ENCODE measurements around the gene TRIM8.

Gene TRIM8, protein sequence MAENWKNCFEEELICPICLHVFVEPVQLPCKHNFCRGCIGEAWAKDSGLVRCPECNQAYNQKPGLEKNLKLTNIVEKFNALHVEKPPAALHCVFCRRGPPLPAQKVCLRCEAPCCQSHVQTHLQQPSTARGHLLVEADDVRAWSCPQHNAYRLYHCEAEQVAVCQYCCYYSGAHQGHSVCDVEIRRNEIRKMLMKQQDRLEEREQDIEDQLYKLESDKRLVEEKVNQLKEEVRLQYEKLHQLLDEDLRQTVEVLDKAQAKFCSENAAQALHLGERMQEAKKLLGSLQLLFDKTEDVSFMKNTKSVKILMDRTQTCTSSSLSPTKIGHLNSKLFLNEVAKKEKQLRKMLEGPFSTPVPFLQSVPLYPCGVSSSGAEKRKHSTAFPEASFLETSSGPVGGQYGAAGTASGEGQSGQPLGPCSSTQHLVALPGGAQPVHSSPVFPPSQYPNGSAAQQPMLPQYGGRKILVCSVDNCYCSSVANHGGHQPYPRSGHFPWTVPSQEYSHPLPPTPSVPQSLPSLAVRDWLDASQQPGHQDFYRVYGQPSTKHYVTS

DNA sequence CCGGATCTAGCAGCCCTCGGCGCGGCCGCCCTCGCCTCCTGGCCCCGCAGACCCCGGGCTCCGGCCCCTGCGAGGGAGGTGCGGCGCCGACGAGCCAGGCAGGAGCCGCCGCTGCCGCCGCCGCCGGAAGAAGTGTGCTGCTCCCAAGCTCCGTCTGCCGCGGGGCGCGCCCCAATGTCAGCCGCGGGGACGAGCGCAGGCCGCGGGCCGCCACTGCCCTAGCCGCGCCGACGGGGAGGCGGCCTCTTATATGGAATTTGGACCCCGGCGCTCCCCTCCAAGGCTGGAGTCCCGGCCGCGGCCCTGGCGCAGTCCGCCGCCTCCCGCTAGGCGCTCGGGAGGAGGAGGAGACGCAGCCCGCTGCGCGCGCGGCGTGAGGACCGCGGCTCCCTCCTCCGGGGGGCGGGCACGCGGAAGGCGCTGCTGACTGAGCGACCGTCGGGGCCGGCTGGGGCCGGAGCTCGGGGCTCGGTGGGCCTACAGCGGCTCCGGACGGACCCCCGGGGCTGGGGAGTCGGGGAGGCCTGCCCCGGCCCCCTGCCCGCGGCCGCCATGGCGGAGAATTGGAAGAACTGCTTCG is at the start of gene TRIM8:
TSS of gene TRIM8 (plus strand) at position 414 of the 580 bp plus-strand sequence. CDS start at position 553, 139 bp downstream.
- Histone ChIP-seq H3K27me3 (replicated peaks) (no peaks in the 10 kb centered on the region), H3K4me3 (ENCODE audit: low read depth, low read length) (peak within 1 kb of the TSS; percentile 85), H3K36me3 (replicated peaks) (peaks cover 6% of the 10 kb centered on the region), H3K27ac (peak within 1 kb of the TSS; percentile 81)
- in situ Hi-C loops (cut with HindIII; ENCODE audit: low pct_ligation_motif_present, low sequenced_read_pairs), result no loop called here
- no peak for DNase-seq
- TF ChIP-seq, protein P1, sequence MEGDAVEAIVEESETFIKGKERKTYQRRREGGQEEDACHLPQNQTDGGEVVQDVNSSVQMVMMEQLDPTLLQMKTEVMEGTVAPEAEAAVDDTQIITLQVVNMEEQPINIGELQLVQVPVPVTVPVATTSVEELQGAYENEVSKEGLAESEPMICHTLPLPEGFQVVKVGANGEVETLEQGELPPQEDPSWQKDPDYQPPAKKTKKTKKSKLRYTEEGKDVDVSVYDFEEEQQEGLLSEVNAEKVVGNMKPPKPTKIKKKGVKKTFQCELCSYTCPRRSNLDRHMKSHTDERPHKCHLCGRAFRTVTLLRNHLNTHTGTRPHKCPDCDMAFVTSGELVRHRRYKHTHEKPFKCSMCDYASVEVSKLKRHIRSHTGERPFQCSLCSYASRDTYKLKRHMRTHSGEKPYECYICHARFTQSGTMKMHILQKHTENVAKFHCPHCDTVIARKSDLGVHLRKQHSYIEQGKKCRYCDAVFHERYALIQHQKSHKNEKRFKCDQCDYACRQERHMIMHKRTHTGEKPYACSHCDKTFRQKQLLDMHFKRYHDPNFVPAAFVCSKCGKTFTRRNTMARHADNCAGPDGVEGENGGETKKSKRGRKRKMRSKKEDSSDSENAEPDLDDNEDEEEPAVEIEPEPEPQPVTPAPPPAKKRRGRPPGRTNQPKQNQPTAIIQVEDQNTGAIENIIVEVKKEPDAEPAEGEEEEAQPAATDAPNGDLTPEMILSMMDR (IDR thresholded peaks at IDR 0.05; ENCODE audit: low read depth, low read length, missing control alignments), result no peak

DNA sequence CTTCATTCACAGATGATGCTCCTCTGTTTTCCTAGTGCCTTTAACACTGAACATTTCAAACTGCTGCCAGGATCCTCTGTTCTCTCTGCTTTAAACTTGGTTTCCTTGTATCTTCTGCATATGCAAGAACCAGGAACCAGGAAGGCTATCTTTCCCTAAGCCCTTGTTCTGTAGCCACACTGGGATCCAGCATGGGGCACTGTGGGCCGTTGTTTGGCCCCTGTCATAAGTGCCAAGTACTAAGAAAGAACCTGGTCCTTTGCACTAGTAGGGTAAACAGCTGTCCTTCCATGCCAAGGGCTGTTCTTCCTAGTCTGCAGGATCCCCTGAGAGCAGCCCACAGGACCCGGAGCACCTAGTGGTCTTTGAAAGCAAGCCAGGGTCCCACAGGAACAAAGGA is 49.0 kb upstream of the TRIM8 start:
- in situ Hi-C loops (cut with HindIII; ENCODE audit: low pct_ligation_motif_present, low sequenced_read_pairs), result no loop called here
- no peak for DNase-seq
- no peak overlapping the region for H3K4me3 ChIP-seq (ENCODE audit: low read depth, low read length)
- TF ChIP-seq, protein P1 (IDR thresholded peaks at IDR 0.05; ENCODE audit: low read depth, low read length, missing control alignments), result no peak
- H3K27me3 ChIP-seq (replicated peaks), result no peaks in the 10 kb centered on the region
- H3K27ac ChIP-seq, result no peak overlapping the region
- H3K36me3 ChIP-seq (replicated peaks), result peaks cover 7% of the 10 kb centered on the region

DNA sequence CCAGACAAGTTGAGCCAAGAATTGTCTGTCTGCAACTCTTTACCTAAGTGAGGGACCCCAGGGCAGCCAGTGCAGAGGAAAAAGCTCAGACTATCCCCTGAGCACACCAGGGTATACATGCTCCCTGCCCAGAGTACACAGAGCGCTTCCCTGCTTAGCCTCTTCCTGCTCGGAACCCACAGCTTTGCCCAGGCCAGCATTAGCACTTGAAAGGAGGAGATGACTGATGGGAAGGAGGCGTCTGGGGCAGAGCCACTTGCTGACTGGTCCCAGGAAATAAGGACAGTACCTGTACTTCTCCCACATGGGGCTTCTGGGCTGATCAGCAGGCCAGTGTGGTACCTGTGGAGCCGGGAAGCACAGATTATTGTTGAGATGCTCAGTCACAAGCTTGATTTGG is 48.4 kb upstream of the TRIM8 start:
- in situ Hi-C loops (cut with HindIII; ENCODE audit: low pct_ligation_motif_present, low sequenced_read_pairs), result no loop called here
- TF ChIP-seq, protein P1 (IDR thresholded peaks at IDR 0.05; ENCODE audit: low read depth, low read length, missing control alignments), result no peak
- H3K4me3 ChIP-seq (ENCODE audit: low read depth, low read length), result no peak overlapping the region
- H3K36me3 ChIP-seq (replicated peaks), result peaks cover 7% of the 10 kb centered on the region
- H3K27me3 ChIP-seq (replicated peaks), result no peaks in the 10 kb centered on the region
- H3K27ac ChIP-seq, result no peak overlapping the region
- DNase-seq, result no peak

DNA sequence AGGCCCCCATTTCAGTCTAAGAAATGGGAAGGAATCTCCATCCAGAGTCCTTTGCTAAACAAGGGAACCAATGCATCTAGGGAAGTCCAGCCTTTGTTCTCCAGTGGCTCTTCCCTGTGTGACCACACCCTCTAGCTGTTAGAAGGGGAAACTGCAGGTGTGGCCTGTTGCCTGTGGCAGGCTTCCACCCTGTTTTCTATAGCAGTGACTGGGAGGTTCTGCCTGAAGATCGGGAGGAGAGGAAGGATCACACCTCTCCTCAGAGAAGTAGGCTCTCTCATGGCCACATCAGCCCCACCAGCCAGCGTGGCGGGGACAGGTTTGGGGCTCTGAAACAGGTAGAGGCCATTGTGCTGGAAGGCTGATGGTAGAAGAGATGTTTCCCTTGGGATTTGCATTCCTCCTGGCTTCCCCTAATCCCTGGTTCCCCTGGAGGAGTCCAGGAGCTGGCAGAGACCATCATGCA is 47.7 kb upstream of the TRIM8 start:
- Histone ChIP-seq H3K36me3 (replicated peaks) (peaks cover 7% of the 10 kb centered on the region), H3K27me3 (replicated peaks) (no peaks in the 10 kb centered on the region), H3K4me3 (ENCODE audit: low read depth, low read length) (no peak overlapping the region), H3K27ac (no peak overlapping the region)
- in situ Hi-C loops (cut with HindIII; ENCODE audit: low pct_ligation_motif_present, low sequenced_read_pairs), result no loop called here
- TF ChIP-seq, protein P1 (IDR thresholded peaks at IDR 0.05; ENCODE audit: low read depth, low read length, missing control alignments), result peak; percentile 93
- DNase-seq, result peak; percentile 39

DNA sequence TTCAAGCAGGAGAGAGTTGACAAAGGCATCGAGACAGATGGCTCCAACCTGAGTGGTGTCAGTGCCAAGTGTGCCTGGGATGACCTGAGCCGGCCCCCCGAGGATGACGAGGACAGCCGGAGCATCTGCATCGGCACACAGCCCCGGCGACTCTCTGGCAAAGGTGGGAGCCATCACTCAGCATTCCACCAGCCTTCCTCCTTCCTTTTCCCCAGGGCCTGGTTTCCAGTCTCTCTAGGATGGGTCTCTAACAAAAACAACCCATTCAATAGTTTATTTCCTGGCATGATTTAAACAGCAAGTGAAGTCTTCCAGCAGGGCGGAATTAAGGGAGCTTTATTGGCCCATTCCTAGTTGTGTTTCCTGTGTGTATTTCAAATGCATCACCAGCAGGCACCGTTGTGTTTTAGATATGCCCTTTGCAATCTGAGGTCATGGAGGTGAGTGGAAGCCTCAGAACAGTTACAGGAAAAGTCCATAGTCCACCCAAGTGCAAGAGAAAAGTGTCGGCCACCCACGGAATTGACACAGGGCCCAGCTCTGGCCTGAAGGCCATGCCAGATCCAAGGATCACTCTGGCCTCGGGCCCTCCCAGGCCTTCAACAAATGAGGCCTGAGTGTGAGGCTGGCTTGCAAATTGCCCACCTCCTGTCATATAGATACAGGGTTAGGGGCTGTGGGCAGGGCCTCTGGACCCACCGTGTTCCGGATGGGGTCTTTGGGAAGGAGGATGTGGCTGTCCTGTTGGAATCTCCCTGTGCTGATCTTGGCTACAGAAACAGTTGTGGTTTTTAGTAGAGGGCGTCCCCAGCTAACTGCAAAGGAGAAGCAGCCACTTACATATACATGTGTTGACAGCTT is 46.9 kb upstream of the TRIM8 start:
- in situ Hi-C loops (cut with HindIII; ENCODE audit: low pct_ligation_motif_present, low sequenced_read_pairs), result no loop called here
- Histone ChIP-seq H3K27ac (no peak overlapping the region), H3K27me3 (replicated peaks) (no peaks in the 10 kb centered on the region), H3K36me3 (replicated peaks) (peaks cover 7% of the 10 kb centered on the region), H3K4me3 (ENCODE audit: low read depth, low read length) (no peak overlapping the region)
- no peak for DNase-seq
- TF ChIP-seq, protein P1 (IDR thresholded peaks at IDR 0.05; ENCODE audit: low read depth, low read length, missing control alignments), result no peak

Data from brain microvascular endothelial cell (primary cell).